ENCODE measurements around the gene RHBDD2. TPM values are rescaled to one million over a fixed set of nuclear protein-coding genes. Genes with fewer than 3 reads are reported as not detected.

Gene RHBDD2
- 66.4 TPM for total RNA-seq

GRCh38 chr7:75878769-75879611 is at the start of gene RHBDD2:
Gene RHBDD2 (plus strand): TSS chr7:75879034. CDS start chr7:75879083, 49 bp downstream.

GRCh38 chr7:75914655-75915415 is 36.0 kb downstream of the RHBDD2 start, which contains the start of gene POR:
Gene POR (plus strand): TSS chr7:75915155. CDS start chr7:75954002, 38,847 bp downstream.

Other genes starting within 250 kb of the RHBDD2 start
- gene HIP1, start 140.1 kb upstream of the RHBDD2 start, total RNA-seq, result 24.7 TPM
- not detected for gene CCL26, start 106.8 kb upstream of the RHBDD2 start, total RNA-seq
- gene CCL24, start 65.2 kb upstream of the RHBDD2 start, total RNA-seq, result not detected
- gene POR, start 36.1 kb downstream of the RHBDD2 start, total RNA-seq, result 62.5 TPM
- 53.3 TPM for gene TMEM120A, start 115.6 kb downstream of the RHBDD2 start, total RNA-seq
- gene STYXL1, start 169.0 kb downstream of the RHBDD2 start, total RNA-seq, result 20.5 TPM
- gene MDH2, start 169.1 kb downstream of the RHBDD2 start, total RNA-seq, result 61.4 TPM